Measurements from ENCODE around the gene PCDH17.

- TF ChIP-seq CTCF (IDR thresholded peaks at IDR 0.05) (no peak), POLR2A (IDR thresholded peaks at IDR 0.05) (no peak)
Observed at GRCh38 chr13:57588639-57589038, 42.9 kb upstream of the PCDH17 start.
